Right atrium auricular region (tissue), 2 donors: ENCODE data around the gene GOLGA7B. TPM values are rescaled to one million over a fixed set of nuclear protein-coding genes. Genes with fewer than 3 reads are reported as not detected.

Experiments used
- DNase-seq: peaks from one replicate; pipeline ENCODE4 v3.0.0-alpha.2; 2019; ENCODE audit warnings: low spot score
- H3K27ac ChIP-seq, 2 donors: fragments of 200-600 bp; sonication (generic); 1 replicate in 1 of 2; 2 replicates in 1 of 2; pipeline ENCODE4 v1.5.1; 2016 to 2019
- H3K27me3 ChIP-seq, 2 donors: fragments of 200-600 bp; sonication (generic); one replicate each; pipeline versions ENCODE4 v1.5.1 to v1.6.0; 2017 to 2019
- H3K36me3 ChIP-seq: fragments of 200-600 bp; sonication (generic); one replicate; pipeline ENCODE4 v1.5.1; 2016
- H3K4me1 ChIP-seq, 2 donors: fragments of 200-600 bp; sonication (generic); one replicate each; pipeline versions ENCODE4 v1.5.1 to v1.6.0; 2017 to 2019
- H3K4me3 ChIP-seq, 2 donors: fragments of 200-600 bp; sonication (generic); 1 replicate in 1 of 2; 2 replicates in 1 of 2; pipeline ENCODE4 v1.5.1; 2017 to 2019; ENCODE audit warnings: mild to moderate bottlenecking in 1 of 2, moderate library complexity in 1 of 2
- H3K9me3 ChIP-seq, 2 donors: fragments of 200-600 bp; sonication (generic); one replicate each; pipeline ENCODE4 v1.5.1; 2019
- total RNA-seq, 2 donors: library from RNA; depleted of rRNA; stranded (reverse); fragments of >200 nt; gene quantifications; one replicate each; pipeline ENCODE4 v1.1.0, GENCODE V29; 2016
- TF ChIP-seq, protein P1 (sequence below), 2 donors: fragments of 200-600 bp; sonication (generic); IDR thresholded peaks; one replicate each; pipeline ENCODE4 v1.5.1; 2019; ENCODE audit warnings: antibody characterized with exemption in 2 of 2

The GOLGA7B gene
- total RNA-seq, 2 donors from 2014 or later: 1.3 to 3.2 TPM

DNA sequence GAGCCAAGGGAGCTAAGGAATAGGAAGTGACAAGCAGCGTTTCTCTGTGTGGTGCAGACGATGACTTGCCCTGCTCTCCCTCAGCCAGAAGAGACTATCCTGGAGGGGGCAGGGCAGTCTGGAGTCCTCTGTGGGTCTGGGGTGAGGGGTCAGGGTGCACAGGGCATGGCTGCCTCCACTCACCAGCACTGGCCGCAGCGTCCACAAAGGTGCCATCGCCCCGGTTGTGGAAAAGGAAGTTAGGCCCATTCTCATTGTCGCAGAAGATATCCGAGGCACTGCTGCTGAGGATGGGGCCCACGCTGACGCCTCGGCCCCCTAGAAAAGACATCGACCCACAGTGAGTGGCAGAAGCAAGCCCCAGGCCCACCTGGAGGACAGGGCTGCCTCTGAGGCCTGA lies 58.2 kb downstream of the GOLGA7B start:
- DNase-seq: no peak

DNA sequence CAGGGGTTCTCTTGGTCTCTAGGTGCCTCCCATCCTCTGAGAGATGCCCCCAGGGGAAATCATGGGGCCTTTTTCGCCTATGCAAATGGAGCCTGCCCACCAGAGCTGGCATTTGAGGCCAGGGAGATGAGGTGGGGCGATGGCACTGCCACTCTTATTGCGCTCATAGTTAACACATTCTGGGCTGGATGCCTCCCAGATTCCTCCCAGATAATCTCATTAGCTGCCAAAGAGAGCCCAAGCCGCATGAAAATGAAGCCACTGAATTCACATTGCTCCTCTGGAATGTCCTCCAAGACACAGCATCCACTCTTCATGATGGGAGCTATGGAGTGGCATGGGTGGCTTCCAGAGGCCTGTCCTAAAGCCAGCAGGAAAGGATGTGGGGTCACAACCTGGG lies 61.0 kb downstream of the GOLGA7B start:
- H3K4me3 ChIP-seq: no peak overlapping the region
- DNase-seq: no peak
- TF ChIP-seq, protein P1, sequence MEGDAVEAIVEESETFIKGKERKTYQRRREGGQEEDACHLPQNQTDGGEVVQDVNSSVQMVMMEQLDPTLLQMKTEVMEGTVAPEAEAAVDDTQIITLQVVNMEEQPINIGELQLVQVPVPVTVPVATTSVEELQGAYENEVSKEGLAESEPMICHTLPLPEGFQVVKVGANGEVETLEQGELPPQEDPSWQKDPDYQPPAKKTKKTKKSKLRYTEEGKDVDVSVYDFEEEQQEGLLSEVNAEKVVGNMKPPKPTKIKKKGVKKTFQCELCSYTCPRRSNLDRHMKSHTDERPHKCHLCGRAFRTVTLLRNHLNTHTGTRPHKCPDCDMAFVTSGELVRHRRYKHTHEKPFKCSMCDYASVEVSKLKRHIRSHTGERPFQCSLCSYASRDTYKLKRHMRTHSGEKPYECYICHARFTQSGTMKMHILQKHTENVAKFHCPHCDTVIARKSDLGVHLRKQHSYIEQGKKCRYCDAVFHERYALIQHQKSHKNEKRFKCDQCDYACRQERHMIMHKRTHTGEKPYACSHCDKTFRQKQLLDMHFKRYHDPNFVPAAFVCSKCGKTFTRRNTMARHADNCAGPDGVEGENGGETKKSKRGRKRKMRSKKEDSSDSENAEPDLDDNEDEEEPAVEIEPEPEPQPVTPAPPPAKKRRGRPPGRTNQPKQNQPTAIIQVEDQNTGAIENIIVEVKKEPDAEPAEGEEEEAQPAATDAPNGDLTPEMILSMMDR (IDR thresholded peaks at IDR 0.05): no peak
- H3K9me3 ChIP-seq: no peaks in the 10 kb centered on the region
- no peaks in the 10 kb centered on the region for H3K36me3 ChIP-seq
- no peak overlapping the region for H3K27ac ChIP-seq
- H3K27me3 ChIP-seq: no peaks in the 10 kb centered on the region
- H3K4me1 ChIP-seq: peaks cover 0 to 10% of the 10 kb centered on the region in 2 donors

More for the DNA sequence above, 58.2 kb downstream of the GOLGA7B start:
- Histone ChIP-seq H3K4me3 (no peak overlapping the region), H3K27me3 (no peaks in the 10 kb centered on the region), H3K9me3 (no peaks in the 10 kb centered on the region), H3K27ac (no peak overlapping the region), H3K36me3 (no peaks in the 10 kb centered on the region), H3K4me1 (peaks cover 0 to 6% of the 10 kb centered on the region in 2 donors)
- TF ChIP-seq, protein P1 (IDR thresholded peaks at IDR 0.05): no peak

DNA sequence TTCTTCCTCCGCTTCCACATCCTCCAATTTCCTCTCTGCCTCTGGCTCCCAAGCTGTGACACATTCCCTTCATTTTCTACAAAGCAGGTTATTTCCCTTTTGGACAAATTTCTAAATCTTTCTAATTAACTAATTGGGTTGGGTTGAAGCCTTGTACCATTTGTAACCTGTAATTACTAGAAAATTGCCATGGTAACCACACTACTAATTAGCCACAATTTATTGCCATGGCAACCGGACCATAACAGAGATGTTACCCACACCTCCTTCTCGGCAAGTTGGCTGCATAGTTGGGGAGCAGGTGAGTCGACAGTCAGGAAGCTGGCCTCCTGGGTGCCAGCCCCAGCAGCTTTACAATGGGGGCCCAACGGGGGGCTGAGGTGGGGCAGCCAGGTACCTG lies 61.6 kb downstream of the GOLGA7B start:
- no peaks in the 10 kb centered on the region for H3K36me3 ChIP-seq
- TF ChIP-seq, protein P1 (IDR thresholded peaks at IDR 0.05): no peak
- H3K4me1 ChIP-seq: peaks cover 0 to 15% of the 10 kb centered on the region in 2 donors
- no peak overlapping the region for H3K4me3 ChIP-seq
- H3K27ac ChIP-seq: no peak overlapping the region
- no peaks in the 10 kb centered on the region for H3K27me3 ChIP-seq
- no peak for DNase-seq
- H3K9me3 ChIP-seq: no peaks in the 10 kb centered on the region

DNA sequence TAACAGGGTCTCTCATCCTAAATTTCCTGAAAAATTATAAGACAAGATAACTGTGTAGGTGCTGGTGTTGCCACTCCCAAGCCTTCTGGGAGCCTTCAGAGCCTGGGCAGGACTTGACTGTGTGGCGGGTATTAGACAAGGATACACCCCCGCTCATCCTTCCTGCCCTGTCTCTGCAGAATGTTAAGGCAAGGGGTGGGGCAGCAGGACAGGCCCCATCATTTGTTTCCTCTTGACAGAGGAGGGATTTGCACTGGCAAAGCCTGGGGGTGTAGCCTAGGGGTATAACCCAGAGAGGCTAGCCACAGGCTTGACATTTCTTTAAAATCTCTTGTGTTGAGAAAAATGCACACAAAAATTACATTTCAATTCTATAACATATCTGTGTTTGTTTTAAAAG lies 63.5 kb downstream of the GOLGA7B start:
- no peaks in the 10 kb centered on the region for H3K9me3 ChIP-seq
- TF ChIP-seq, protein P1 (IDR thresholded peaks at IDR 0.05): no peak
- H3K36me3 ChIP-seq: no peaks in the 10 kb centered on the region
- DNase-seq: no peak
- H3K4me3 ChIP-seq: no peak overlapping the region
- H3K27me3 ChIP-seq: no peaks in the 10 kb centered on the region
- H3K27ac ChIP-seq: no peak overlapping the region
- H3K4me1 ChIP-seq: peaks cover 0 to 26% of the 10 kb centered on the region in 2 donors

DNA sequence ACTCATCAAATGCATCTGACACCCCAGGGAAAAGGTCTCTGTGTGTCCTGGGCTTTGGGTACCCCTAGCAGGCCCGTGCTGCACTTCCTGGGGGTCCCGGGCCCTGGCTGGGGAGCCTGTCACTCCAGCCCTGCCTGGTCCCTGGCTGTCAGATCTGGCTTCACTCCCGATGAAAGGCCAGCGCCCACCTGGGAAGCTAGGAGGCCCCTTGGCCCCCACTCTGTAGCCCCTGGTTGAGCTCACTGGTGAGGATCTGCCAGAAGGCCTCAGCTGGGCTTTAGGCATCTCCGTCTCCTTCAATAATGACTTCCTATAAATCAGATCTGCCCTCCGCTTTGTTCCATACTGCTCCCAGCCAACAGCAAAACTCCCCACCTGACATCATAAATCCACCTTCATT lies 64.0 kb downstream of the GOLGA7B start:
- Histone ChIP-seq H3K27ac (no peak overlapping the region), H3K27me3 (no peaks in the 10 kb centered on the region), H3K4me3 (no peak overlapping the region), H3K4me1 (peaks cover 0 to 26% of the 10 kb centered on the region in 2 donors), H3K9me3 (no peaks in the 10 kb centered on the region), H3K36me3 (no peaks in the 10 kb centered on the region)
- DNase-seq: no peak
- TF ChIP-seq, protein P1 (IDR thresholded peaks at IDR 0.05): no peak

DNA sequence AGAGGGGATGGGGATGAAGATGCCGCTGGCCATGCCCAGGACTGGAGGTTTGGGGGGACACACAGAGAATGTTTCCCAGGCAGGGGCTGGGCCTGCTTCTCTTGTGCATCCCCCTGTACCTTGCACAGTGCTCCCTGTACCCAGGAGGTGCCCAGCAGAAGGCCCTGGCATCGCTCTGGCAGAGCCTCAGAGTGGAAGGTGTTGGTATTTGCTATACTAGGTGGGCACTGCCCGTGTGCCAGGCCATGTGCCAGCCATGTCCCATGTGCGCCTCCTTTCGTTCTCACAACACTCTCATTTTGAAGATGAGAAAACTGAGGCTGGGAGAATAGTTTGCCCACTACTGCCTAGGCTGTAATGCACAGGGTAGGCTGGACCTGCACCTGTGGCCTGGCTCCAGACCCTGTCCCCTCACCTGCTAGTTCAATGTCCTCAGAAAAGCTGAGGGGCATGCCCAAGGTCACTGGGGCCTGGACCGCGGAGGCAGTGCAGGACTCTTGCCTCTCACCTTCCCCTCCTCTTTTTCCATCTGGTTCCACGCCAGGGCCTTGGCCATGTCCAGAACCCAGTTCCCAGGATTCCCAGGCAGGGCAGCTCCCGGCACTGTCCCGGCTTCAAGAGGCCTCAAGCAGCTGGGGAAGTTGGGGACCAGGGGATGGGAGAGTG lies 64.7 kb downstream of the GOLGA7B start:
- Histone ChIP-seq H3K4me1 (peaks cover 0 to 26% of the 10 kb centered on the region in 2 donors), H3K4me3 (no peak overlapping the region), H3K36me3 (no peaks in the 10 kb centered on the region), H3K27me3 (no peaks in the 10 kb centered on the region), H3K27ac (no peak overlapping the region), H3K9me3 (no peaks in the 10 kb centered on the region)
- TF ChIP-seq, protein P1 (IDR thresholded peaks at IDR 0.05): no peak
- no peak for DNase-seq
